Stimulated activated CD4-positive, alpha-beta T cell treated with anti-CD3 and anti-CD28 coated beads, TNF-alpha, amount 100 ng/mL, for 24 hours (primary cell): ENCODE results near the gene DHX16.

Experiments used
- DNase-seq, 3 experiments: peaks; one replicate each; pipeline ENCODE4 v3.0.0-alpha.2; 2020; ENCODE audit warnings: low read depth in 3 of 3

The DHX16 gene

GRCh38 chr6:30603961-30604360 is 68.8 kb downstream of the DHX16 start:
- DNase-seq = no peak
